Testis (tissue), 3 donors: ENCODE measurements around the gene ANTXR1. TPM values are rescaled to one million over a fixed set of nuclear protein-coding genes. Genes with fewer than 3 reads are reported as not detected.

Experiments
- DNase-seq: peaks from one replicate; pipeline ENCODE4 v3.0.0-alpha.2; 2019
- H3K27ac ChIP-seq, 2 donors: fragments of 200-600 bp; sonication (generic); one replicate each; pipeline ENCODE4 v1.5.1; 2019
- H3K27me3 ChIP-seq: fragments of 200-600 bp; sonication (generic); one replicate; pipeline ENCODE4 v1.5.1; 2019
- H3K36me3 ChIP-seq: fragments of 200-600 bp; sonication (generic); one replicate; pipeline ENCODE4 v1.5.1; 2017; ENCODE audit warnings: low read depth; ENCODE audit errors: missing control alignments
- H3K4me1 ChIP-seq: fragments of 200-600 bp; sonication (generic); one replicate; pipeline ENCODE4 v1.5.1; 2019
- H3K4me3 ChIP-seq, 2 donors: fragments of 200-600 bp; sonication (generic); one replicate each; pipeline ENCODE4 v1.5.1; 2017 to 2019
- H3K9me3 ChIP-seq: fragments of 200-600 bp; sonication (generic); one replicate; pipeline ENCODE4 v1.5.1; 2017
- POLR2A ChIP-seq: fragments of 450-650 bp; IDR thresholded peaks from one replicate; pipeline ENCODE4 v1.6.1; 2017; ENCODE audit warnings: antibody characterized with exemption, mild to moderate bottlenecking, moderate library complexity
- WGBS, 2 donors: methylation state at CpG; one replicate each; pipeline ENCODE4 v1.1.5; 2018; 5-methylcytosine and 5-hydroxymethylcytosine counted together
- intact Hi-C: fragments of 100-400 bp; cut with DNase I; formaldehyde crosslinking; loops from one replicate; pipeline ENCODE4 v1.15.1; 2023; ENCODE audit warnings: low total_unique reads
- polyA plus RNA-seq: library from polyadenylated mRNA; stranded (reverse); fragments of 350-450 nt; fragmentation: Illumina TruSeq; extraction: RNeasy Lipid Tissue Mini Kit (QIAGEN cat#74804); gene quantifications from one replicate; pipeline ENCODE4 v1.2.3, GENCODE V29; 2014; ENCODE audit warnings: low read depth, low replicate concordance; ENCODE audit not compliant: insufficient read depth
- total RNA-seq, 2 donors: library from RNA; depleted of rRNA; stranded (reverse); fragments of >200 nt; gene quantifications; one replicate each; pipeline ENCODE4 v1.2.3, GENCODE V29; 2016
- TF ChIP-seq, protein P1 (sequence below), 3 experiments: fragments of 450-650 bp in 2 of 3; fragments of 200-600 bp in 1 of 3; sonication (generic) in 1 of 3; IDR thresholded peaks; one replicate each; pipeline ENCODE4 v1.5.1; 2016 to 2019; ENCODE audit warnings: antibody characterized with exemption in 3 of 3, mild to moderate bottlenecking in 2 of 3, moderate library complexity in 1 of 3

ANTXR1 gene
- total and polyA plus RNA-seq, 3 donors from 2014 or later = 16.6 to 35.7 (median 20.1) TPM

DNA sequence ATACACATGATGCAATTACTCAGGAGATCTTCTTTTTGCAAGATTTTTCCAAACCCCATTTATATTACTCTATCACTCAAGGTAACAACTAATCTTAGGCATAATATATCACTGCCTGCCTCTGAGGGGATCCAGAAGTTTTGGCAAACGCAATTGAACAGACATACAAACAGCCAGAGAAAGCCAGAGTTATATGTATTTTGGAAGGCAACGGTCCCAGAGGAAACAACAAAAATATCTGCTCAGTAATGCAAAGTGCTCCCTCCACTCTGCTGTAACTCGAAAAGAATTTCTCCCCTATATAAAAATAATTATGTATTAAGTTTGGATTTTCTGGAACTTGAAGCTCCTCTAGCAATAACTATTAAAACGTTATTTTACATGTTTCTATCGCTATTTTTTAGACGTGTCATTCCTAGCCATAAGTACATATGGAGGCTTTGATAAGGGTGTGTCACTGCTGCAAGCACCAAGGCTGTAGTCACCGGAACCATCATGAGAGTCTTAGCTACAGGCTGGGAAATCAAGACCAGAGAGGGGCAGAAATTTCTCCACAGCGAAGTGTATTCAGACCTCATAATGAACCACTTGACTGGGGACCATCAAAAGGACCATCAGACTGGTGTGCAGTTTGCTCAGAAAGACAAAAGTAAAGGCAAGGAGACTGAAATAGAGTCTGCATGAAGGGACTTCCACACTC, 42.3 kb upstream of the ANTXR1 start:
- DNase-seq = no peak
- Histone ChIP-seq H3K27me3 (no peaks in the 10 kb centered on the region), H3K36me3 (no peaks in the 10 kb centered on the region), H3K9me3 (no peaks in the 10 kb centered on the region), H3K4me1 (no peaks in the 10 kb centered on the region), H3K4me3 (no peak overlapping the region), H3K27ac (no peak overlapping the region)
- WGBS, 2 donors = 76 to 79% methylated on average over 8 of the region's 8 CpGs
- no peak for TF ChIP-seq POLR2A
- TF ChIP-seq, protein P1, sequence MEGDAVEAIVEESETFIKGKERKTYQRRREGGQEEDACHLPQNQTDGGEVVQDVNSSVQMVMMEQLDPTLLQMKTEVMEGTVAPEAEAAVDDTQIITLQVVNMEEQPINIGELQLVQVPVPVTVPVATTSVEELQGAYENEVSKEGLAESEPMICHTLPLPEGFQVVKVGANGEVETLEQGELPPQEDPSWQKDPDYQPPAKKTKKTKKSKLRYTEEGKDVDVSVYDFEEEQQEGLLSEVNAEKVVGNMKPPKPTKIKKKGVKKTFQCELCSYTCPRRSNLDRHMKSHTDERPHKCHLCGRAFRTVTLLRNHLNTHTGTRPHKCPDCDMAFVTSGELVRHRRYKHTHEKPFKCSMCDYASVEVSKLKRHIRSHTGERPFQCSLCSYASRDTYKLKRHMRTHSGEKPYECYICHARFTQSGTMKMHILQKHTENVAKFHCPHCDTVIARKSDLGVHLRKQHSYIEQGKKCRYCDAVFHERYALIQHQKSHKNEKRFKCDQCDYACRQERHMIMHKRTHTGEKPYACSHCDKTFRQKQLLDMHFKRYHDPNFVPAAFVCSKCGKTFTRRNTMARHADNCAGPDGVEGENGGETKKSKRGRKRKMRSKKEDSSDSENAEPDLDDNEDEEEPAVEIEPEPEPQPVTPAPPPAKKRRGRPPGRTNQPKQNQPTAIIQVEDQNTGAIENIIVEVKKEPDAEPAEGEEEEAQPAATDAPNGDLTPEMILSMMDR (IDR thresholded peaks at IDR 0.05) = no peak
- intact Hi-C loops = no loop called here

DNA sequence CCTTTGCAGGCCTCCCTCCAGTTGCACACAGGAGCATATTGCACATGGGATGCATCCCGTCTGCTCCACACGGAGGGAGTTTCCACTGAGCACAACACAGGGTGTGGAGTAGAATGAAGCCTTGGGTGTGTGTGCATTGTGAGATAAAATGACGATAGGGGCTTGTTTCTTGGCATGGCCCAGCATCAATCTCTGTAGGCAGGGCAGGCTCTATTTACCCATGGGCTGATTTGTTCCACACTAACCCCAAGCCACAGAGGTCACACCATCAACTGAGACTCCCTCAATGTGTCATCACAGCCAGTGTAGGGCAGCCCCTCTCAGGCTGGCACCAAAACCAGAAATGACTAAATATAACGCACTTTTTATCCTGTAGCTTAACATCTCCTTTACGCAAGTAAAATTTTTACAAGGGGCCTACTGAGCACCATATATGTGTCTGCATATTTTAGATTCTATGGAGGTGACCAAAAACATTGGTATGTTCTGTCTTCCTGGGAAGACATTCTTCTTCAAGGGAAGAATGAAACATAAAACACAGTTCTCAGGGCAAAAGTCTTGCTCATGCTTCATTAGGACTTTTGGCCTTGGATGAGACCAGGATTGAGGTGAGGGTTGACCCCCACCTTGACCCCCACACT, 41.3 kb upstream of the ANTXR1 start:
- Histone ChIP-seq H3K4me3 (no peak overlapping the region), H3K9me3 (no peaks in the 10 kb centered on the region), H3K27me3 (no peaks in the 10 kb centered on the region), H3K4me1 (no peaks in the 10 kb centered on the region), H3K36me3 (no peaks in the 10 kb centered on the region), H3K27ac (no peak overlapping the region)
- intact Hi-C loops = no loop called here
- no peak for DNase-seq
- TF ChIP-seq, protein P1 (IDR thresholded peaks at IDR 0.05) = no peak
- no peak for TF ChIP-seq POLR2A
- WGBS, 2 donors = 74 to 80% methylated on average over 5 of the region's 5 CpGs

DNA sequence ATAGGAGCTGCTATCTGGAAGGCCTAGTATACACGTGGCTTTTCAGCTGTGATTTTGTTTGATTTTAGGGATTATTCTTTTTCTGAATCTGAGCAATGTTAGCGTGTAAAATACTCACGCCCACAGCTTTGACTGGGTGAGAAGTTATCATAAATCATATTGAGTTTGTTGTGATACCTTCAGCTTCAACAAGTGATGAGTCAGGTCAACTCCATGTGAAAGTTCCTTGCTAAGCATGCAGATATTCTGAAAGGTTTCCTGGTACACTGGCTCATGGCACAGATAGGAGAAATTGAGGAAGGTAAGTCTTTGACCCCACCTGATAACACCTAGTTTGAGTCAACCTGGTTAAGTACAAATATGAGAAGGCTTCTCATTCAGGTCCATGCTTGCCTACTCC, 38.7 kb upstream of the ANTXR1 start, which contains the start of gene GKN1:
Gene GKN1 (plus strand): TSS at position 386 of the 400 bp plus-strand sequence. CDS start 42 bp downstream, outside the sequence.
- WGBS, 2 donors = 54 to 60% methylated on average over 3 of the region's 3 CpGs
- Histone ChIP-seq H3K9me3 (no peaks in the 10 kb centered on the region), H3K36me3 (no peaks in the 10 kb centered on the region), H3K4me1 (no peaks in the 10 kb centered on the region), H3K4me3 (no peak within 1 kb of the TSS), H3K27me3 (no peaks in the 10 kb centered on the region), H3K27ac (no peak within 1 kb of the TSS)
- no peak for DNase-seq
- TF ChIP-seq POLR2A = no peak
- TF ChIP-seq, protein P1 (IDR thresholded peaks at IDR 0.05) = no peak
- intact Hi-C loops = no loop called here

GRCh38 chr2:68974946-68975665, 37.9 kb upstream of the ANTXR1 start:
- WGBS, 2 donors = 58 to 69% methylated on average over 9 of the region's 9 CpGs
- intact Hi-C loops = no loop called here
- TF ChIP-seq POLR2A = no peak
- TF ChIP-seq, protein P1 (IDR thresholded peaks at IDR 0.05) = no peak

More at GRCh38 chr2:68974946-68975665, 37.9 kb upstream of the ANTXR1 start:
- Histone ChIP-seq H3K36me3 (no peaks in the 10 kb centered on the region), H3K4me3 (no peak overlapping the region), H3K27me3 (no peaks in the 10 kb centered on the region), H3K4me1 (no peaks in the 10 kb centered on the region), H3K9me3 (no peaks in the 10 kb centered on the region), H3K27ac (no peak overlapping the region)
- DNase-seq = no peak
